Chondrocyte (in vitro differentiated cells): ENCODE measurements around the gene PICK1. TPM values are rescaled to one million over a fixed set of nuclear protein-coding genes. Genes with fewer than 3 reads are reported as not detected.

Source experiments
- DNase-seq: peaks from one replicate; pipeline ENCODE4 v3.0.0; 2021; ENCODE audit warnings: mixed read lengths, low spot score
- H3K27ac Mint-ChIP-seq: one replicate; pipeline ENCODE4 v1.8.0; 2021; ENCODE audit warnings: mild to moderate bottlenecking, moderate library complexity, mixed read lengths; ENCODE audit not compliant: unreplicated experiment
- H3K27me3 Mint-ChIP-seq: 2 replicates; pipeline ENCODE4 v1.8.0; 2021; ENCODE audit warnings: low read depth, mixed read lengths
- H3K36me3 Mint-ChIP-seq: 2 replicates; pipeline ENCODE4 v1.8.0; 2021; ENCODE audit warnings: low read depth, mixed read lengths
- H3K4me1 Mint-ChIP-seq: 2 replicates; pipeline ENCODE4 v1.8.0; 2021; ENCODE audit warnings: low read depth, mild to moderate bottlenecking, mixed read lengths
- H3K4me3 Mint-ChIP-seq: one replicate; pipeline ENCODE4 v1.8.0; 2021; ENCODE audit warnings: mild to moderate bottlenecking, moderate library complexity, mixed read lengths; ENCODE audit not compliant: unreplicated experiment
- H3K9me3 Mint-ChIP-seq: 2 replicates; pipeline ENCODE4 v1.8.0; 2021; ENCODE audit warnings: low read depth, mixed read lengths
- CTCF ChIP-seq: fragments of 200-600 bp; sonication (generic); IDR thresholded peaks from 2 replicates; pipeline ENCODE4 v1.5.0; 2021; ENCODE audit warnings: antibody characterized with exemption, mild to moderate bottlenecking, moderate library complexity
- total RNA-seq: library from RNA; stranded (reverse); gene quantifications from 3 replicates; pipeline ENCODE4 v1.2.1, GENCODE V29; 2021

PICK1 gene
- total RNA-seq, 1 donor from 2014 or later: 13.5 TPM

DNA sequence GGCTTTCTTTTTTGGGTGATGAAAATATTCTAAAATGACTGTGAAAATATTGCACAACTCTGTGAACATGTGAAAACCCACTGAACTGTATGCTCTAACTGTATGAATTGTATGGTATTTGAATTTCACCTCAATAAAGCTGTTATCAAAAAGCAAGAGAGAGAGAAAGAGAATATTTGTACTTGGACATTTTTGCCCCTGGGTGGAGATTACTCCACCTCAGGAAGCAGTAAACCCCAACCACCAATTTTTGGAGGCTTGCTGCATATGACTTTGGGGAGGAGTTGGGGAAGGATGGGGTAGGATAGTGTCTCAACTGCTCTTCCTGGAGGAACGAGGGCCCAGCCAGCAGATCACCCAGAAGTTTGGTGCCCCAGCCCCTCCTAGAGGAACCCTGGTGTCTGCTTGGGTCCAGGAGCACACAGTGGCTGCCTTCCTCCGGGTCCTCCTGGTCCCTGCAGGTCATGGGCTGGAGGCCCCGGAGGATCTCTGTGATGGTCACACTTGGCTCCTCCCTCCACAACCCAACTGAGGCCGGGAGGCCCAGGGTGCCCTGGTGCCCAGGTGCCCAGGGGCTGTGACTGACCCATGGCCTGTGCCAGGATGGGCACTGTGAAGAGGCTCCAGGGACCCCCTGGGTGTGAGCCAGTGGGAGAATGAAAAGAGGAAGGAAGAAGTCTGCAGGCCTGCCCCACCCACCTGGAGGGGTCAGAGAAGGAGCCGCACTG is 15.3 kb upstream of the PICK1 start:
- TF ChIP-seq CTCF: no peak
- H3K27me3 Mint-ChIP-seq: no peaks in the 10 kb centered on the region
- H3K36me3 Mint-ChIP-seq: no peaks in the 10 kb centered on the region
- H3K4me3 Mint-ChIP-seq: no peak overlapping the region
- no peak for DNase-seq
- H3K4me1 Mint-ChIP-seq: peaks cover 6% of the 10 kb centered on the region
- H3K9me3 Mint-ChIP-seq: no peaks in the 10 kb centered on the region
- no peak overlapping the region for H3K27ac Mint-ChIP-seq

DNA sequence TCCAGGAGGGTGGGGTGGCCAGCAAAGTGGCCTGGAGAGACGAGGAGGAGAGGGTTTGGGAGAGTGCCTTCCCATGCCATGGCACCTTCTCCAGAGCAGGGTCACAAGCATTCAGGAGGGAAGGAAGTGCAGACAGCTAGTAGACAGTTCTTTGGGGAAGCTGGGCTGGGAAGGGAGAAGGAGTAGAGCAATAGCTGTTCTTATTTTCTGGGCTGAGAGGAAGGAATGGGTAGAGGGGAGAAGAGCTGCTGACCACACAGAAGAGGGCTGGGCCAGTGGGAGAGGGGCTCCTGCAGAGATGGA is 14.8 kb upstream of the PICK1 start:
- Mint-ChIP-seq H3K27ac (no peak overlapping the region), H3K4me1 (peaks cover 4% of the 10 kb centered on the region), H3K27me3 (no peaks in the 10 kb centered on the region), H3K9me3 (no peaks in the 10 kb centered on the region), H3K4me3 (no peak overlapping the region), H3K36me3 (no peaks in the 10 kb centered on the region)
- TF ChIP-seq CTCF: no peak
- no peak for DNase-seq

DNA sequence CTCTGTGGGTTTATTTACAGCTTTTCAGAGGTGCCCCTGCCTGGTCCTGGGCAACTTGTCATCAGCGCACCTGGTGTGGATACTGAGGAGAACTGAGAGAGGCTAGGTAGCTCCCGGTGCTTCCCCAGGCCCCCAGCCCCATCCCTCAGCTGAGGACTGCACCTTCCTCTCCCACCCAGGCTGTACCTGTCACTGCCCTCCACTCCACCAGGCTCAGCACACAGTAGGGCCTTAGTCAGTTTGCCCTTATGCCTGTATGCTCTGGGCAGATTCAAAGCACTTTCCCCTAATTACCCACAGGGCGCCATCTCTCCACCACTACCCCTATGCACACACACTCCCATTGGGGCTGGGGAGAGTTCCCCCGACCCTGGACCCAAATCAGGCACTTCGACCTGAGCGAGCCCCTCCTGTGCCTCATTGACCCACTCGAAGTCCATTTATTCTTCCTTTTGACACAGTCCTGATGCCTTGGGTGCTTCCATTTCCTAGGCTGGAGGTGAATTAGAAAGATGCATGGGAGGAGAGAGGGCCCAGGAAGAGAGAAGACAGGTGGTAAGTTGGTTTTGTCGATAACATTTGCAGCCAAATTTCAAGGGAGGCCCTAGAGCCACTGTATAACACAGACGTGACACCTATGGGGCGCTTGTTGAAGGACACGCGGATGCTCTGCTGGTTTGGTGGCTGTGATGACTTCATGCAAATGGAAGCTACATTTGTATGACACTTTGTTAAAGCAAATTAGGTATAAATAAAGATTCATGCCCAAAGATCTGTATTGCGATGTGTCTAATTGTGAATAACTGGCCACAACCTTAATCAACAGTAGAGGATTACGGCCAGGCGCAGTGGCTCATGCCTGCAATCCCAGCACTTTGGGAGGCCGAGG is 13.8 kb upstream of the PICK1 start:
- DNase-seq: no peak
- Mint-ChIP-seq H3K36me3 (no peaks in the 10 kb centered on the region), H3K4me1 (peaks cover 4% of the 10 kb centered on the region), H3K27me3 (no peaks in the 10 kb centered on the region), H3K27ac (no peak overlapping the region), H3K9me3 (no peaks in the 10 kb centered on the region), H3K4me3 (no peak overlapping the region)
- no peak for TF ChIP-seq CTCF

- no peak for DNase-seq
- Mint-ChIP-seq H3K4me1 (no peaks in the 10 kb centered on the region), H3K36me3 (no peaks in the 10 kb centered on the region), H3K27ac (no peak overlapping the region), H3K27me3 (no peaks in the 10 kb centered on the region), H3K4me3 (no peak overlapping the region), H3K9me3 (no peaks in the 10 kb centered on the region)
- TF ChIP-seq CTCF: no peak
Observed at GRCh38 chr22:38046070-38046748, 11.0 kb upstream of the PICK1 start.
